NCI-H1930 (cell line): ENCODE measurements around the gene SEZ6.

Experiments used
- DNase-seq, 2 experiments: peaks; one replicate each; lab custom pipeline; 2025; lab: John Stamatoyannopoulos, UW

Gene SEZ6

GRCh38 chr17:29000973-29001372 is 4.9 kb downstream of the SEZ6 start:
- DNase-seq, result no peak

GRCh38 chr17:28999206-28999605 is 6.6 kb downstream of the SEZ6 start:
- DNase-seq, result no peak

- DNase-seq, result no peak
Measured at GRCh38 chr17:28997806-28998205, 8.0 kb downstream of the SEZ6 start.

- DNase-seq, result no peak
Measured at GRCh38 chr17:28996554-28997096, 9.2 kb downstream of the SEZ6 start.

GRCh38 chr17:28993645-28994426 is 12.0 kb downstream of the SEZ6 start:
- no peak for DNase-seq

GRCh38 chr17:28992625-28993600 is 12.9 kb downstream of the SEZ6 start:
- DNase-seq, result no peak

- DNase-seq, result no peak
Measured at GRCh38 chr17:28992185-28992584, 13.6 kb downstream of the SEZ6 start.

- DNase-seq, result no peak
Measured at GRCh38 chr17:28991779-28992178, 14.1 kb downstream of the SEZ6 start.

GRCh38 chr17:28989028-28989427 is 16.8 kb downstream of the SEZ6 start:
- no peak for DNase-seq

GRCh38 chr17:28988475-28988874 is 17.4 kb downstream of the SEZ6 start:
- DNase-seq, result no peak

- no peak for DNase-seq
Measured at GRCh38 chr17:28986714-28987655, 18.8 kb downstream of the SEZ6 start.

- no peak for DNase-seq
Measured at GRCh38 chr17:28985950-28986713, 19.7 kb downstream of the SEZ6 start.

GRCh38 chr17:28983286-28984230 is 22.3 kb downstream of the SEZ6 start:
- DNase-seq, result no peak

GRCh38 chr17:28982131-28982793 is 23.6 kb downstream of the SEZ6 start:
- no peak for DNase-seq

- DNase-seq, result no peak
Measured at GRCh38 chr17:28978356-28978964, 27.4 kb downstream of the SEZ6 start.

GRCh38 chr17:28977659-28978355 is 28.0 kb downstream of the SEZ6 start:
- DNase-seq, result no peak

GRCh38 chr17:28975646-28976045 is 30.2 kb downstream of the SEZ6 start:
- DNase-seq, result no peak

- no peak for DNase-seq
Measured at GRCh38 chr17:28975031-28975430, 30.8 kb downstream of the SEZ6 start.
